VCaP (cell line): ENCODE results near the gene UQCC2.

Experiments used
- H3K27ac ChIP-seq: fragments of 450-650 bp; 2 replicates; pipeline ENCODE4 v1.5.1; 2017
- TF ChIP-seq, protein P1 (sequence below): fragments of 450-650 bp; conservative IDR thresholded peaks from 2 replicates; pipeline ENCODE4 v1.5.1; 2017; ENCODE audit warnings: mild to moderate bottlenecking, moderate library complexity

UQCC2 gene

DNA sequence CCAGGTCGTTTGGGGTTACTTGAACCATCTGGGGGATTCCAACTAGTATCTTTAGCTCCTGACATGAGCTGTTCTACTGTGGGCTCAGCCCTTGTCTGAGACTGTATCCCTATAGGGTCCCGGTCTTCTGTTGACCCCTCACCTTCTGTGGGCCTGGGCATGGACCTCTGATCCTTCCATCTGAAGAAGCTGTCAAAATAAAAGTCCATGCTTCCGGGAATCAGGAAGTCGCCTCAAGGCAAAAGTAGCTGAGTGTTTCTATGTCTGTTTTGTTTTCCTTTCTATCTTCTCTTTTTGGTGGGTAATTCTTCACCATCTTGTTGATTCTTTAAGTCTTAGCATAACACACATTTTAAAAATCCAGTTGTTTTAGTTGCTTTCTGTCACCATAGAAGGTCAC is 60.1 kb downstream of the UQCC2 start:
- H3K27ac ChIP-seq, result no peak overlapping the region
- TF ChIP-seq, protein P1, sequence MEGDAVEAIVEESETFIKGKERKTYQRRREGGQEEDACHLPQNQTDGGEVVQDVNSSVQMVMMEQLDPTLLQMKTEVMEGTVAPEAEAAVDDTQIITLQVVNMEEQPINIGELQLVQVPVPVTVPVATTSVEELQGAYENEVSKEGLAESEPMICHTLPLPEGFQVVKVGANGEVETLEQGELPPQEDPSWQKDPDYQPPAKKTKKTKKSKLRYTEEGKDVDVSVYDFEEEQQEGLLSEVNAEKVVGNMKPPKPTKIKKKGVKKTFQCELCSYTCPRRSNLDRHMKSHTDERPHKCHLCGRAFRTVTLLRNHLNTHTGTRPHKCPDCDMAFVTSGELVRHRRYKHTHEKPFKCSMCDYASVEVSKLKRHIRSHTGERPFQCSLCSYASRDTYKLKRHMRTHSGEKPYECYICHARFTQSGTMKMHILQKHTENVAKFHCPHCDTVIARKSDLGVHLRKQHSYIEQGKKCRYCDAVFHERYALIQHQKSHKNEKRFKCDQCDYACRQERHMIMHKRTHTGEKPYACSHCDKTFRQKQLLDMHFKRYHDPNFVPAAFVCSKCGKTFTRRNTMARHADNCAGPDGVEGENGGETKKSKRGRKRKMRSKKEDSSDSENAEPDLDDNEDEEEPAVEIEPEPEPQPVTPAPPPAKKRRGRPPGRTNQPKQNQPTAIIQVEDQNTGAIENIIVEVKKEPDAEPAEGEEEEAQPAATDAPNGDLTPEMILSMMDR, result no peak
